Astrocyte (in vitro differentiated cells and primary cell): ENCODE results near the gene DFFA. TPM values are rescaled to one million over a fixed set of nuclear protein-coding genes. Genes with fewer than 3 reads are reported as not detected.
"Not testable (repeated sequence)": the region's sequence is repeated elsewhere in the genome, so short reads cannot be mapped to it uniquely, and the experiment has no call there.

ENCODE experiments used
- DNase-seq: peaks from one replicate; pipeline ENCODE4 v3.0.0-alpha.2; 2010; ENCODE audit warnings: low read depth
- FAIRE-seq: peaks from 2 replicates; lab custom pipeline; 2011; peaks lifted over from hg19 to GRCh38; lab: Jason Lieb, UNC
- H2AFZ ChIP-seq: 2 replicates; pipeline ENCODE4 v1.6.0; 2012; ENCODE audit warnings: low read depth, low read length, inconsistent platforms
- H3K27ac ChIP-seq: 2 replicates; pipeline ENCODE4 v1.5.1; 2011; ENCODE audit warnings: low read depth, low read length, inconsistent platforms
- H3K27me3 ChIP-seq: 2 replicates; pipeline ENCODE4 v1.6.0; 2011; ENCODE audit warnings: low read length, inconsistent platforms; ENCODE audit not compliant: insufficient read depth
- H3K36me3 ChIP-seq: 2 replicates; pipeline ENCODE4 v1.5.1; 2011; ENCODE audit warnings: low read length, inconsistent platforms; ENCODE audit not compliant: insufficient read depth
- H3K4me1 ChIP-seq: 2 replicates; pipeline ENCODE4 v1.5.1; 2011; ENCODE audit warnings: low read length, inconsistent platforms; ENCODE audit not compliant: insufficient read depth
- H3K4me2 ChIP-seq: 2 replicates; pipeline ENCODE4 v1.6.0; 2012; ENCODE audit warnings: low read length, inconsistent platforms
- H3K4me3 ChIP-seq: 2 replicates; pipeline ENCODE4 v1.5.1; 2011; ENCODE audit warnings: low read depth, mild to moderate bottlenecking, low read length, inconsistent platforms; ENCODE audit not compliant: insufficient read depth
- H3K79me2 ChIP-seq: 2 replicates; pipeline ENCODE4 v1.6.0; 2012; ENCODE audit warnings: mild to moderate bottlenecking, low read length, inconsistent platforms; ENCODE audit not compliant: insufficient read depth
- H3K9ac ChIP-seq: 2 replicates; pipeline ENCODE4 v1.6.0; 2012; ENCODE audit warnings: mild to moderate bottlenecking, low read length, inconsistent platforms
- H3K9me3 ChIP-seq: 2 replicates; pipeline ENCODE4 v1.5.1; 2012; ENCODE audit warnings: low read depth, mild to moderate bottlenecking, low read length, inconsistent platforms; ENCODE audit not compliant: insufficient read depth
- H4K20me1 ChIP-seq: 2 replicates; pipeline ENCODE4 v1.6.0; 2012; ENCODE audit warnings: low read length, inconsistent platforms; ENCODE audit not compliant: insufficient read depth
- H3K27ac Mint-ChIP-seq: one replicate; pipeline ENCODE4 v1.8.0; 2021; ENCODE audit warnings: mild to moderate bottlenecking, mixed read lengths; ENCODE audit not compliant: unreplicated experiment
- H3K27me3 Mint-ChIP-seq: one replicate; pipeline ENCODE4 v1.8.0; 2021; ENCODE audit warnings: low read depth, mixed read lengths; ENCODE audit not compliant: unreplicated experiment
- H3K36me3 Mint-ChIP-seq: one replicate; pipeline ENCODE4 v1.8.0; 2021; ENCODE audit warnings: low read depth, mixed read lengths; ENCODE audit not compliant: unreplicated experiment
- H3K4me1 Mint-ChIP-seq: one replicate; pipeline ENCODE4 v1.8.0; 2021; ENCODE audit warnings: low read depth, mixed read lengths; ENCODE audit not compliant: unreplicated experiment
- H3K4me3 Mint-ChIP-seq: one replicate; pipeline ENCODE4 v1.8.0; 2021; ENCODE audit warnings: mild to moderate bottlenecking, moderate library complexity, mixed read lengths; ENCODE audit not compliant: unreplicated experiment
- H3K9me3 Mint-ChIP-seq: one replicate; pipeline ENCODE4 v1.8.0; 2021; ENCODE audit warnings: mild to moderate bottlenecking, mixed read lengths; ENCODE audit not compliant: unreplicated experiment
- CTCF ChIP-seq: IDR thresholded peaks from 2 replicates; pipeline ENCODE4 v1.5.1; 2011; ENCODE audit warnings: low read depth, mild to moderate bottlenecking, inconsistent platforms, low read length, moderate library complexity; ENCODE audit not compliant: insufficient read depth
- EZH2 ChIP-seq: IDR thresholded peaks from 2 replicates; pipeline ENCODE4 v1.6.1; 2012; ENCODE audit warnings: mild to moderate bottlenecking, low read length, inconsistent platforms; ENCODE audit not compliant: insufficient read depth
- total RNA-seq: library from RNA; stranded (reverse); gene quantifications from 2 replicates; pipeline ENCODE4 v1.2.1, GENCODE V29; 2021

DFFA gene
- total RNA-seq, 1 donor from 2014 or later, result 58.2 TPM

- Mint-ChIP-seq H3K27me3 (no peaks in the 10 kb centered on the region), H3K9me3 (no peaks in the 10 kb centered on the region), H3K27ac (no peak overlapping the region), H3K4me3 (no peak overlapping the region), H3K4me1 (peaks cover 42% of the 10 kb centered on the region), H3K36me3 (no peaks in the 10 kb centered on the region)
- Histone ChIP-seq H3K9ac (no peak overlapping the region), H4K20me1 (peaks cover 72% of the 10 kb centered on the region), H3K36me3 (no peaks in the 10 kb centered on the region), H3K4me1 (peaks cover 28% of the 10 kb centered on the region), H3K4me3 (no peak overlapping the region), H3K9me3 (no peaks in the 10 kb centered on the region), H3K79me2 (peaks cover 45% of the 10 kb centered on the region), H3K27me3 (no peaks in the 10 kb centered on the region), H2AFZ (no peak overlapping the region), H3K4me2 (no peak overlapping the region), H3K27ac (no peak overlapping the region)
- FAIRE-seq (no peak), DNase-seq (peak; percentile 57)
- no peak for TF ChIP-seq EZH2
- peak; percentile 95 for TF ChIP-seq CTCF
These were observed 35.0 kb upstream of the DFFA start for GRCh38 chr1:10507111-10507879.

GRCh38 chr1:10506677-10507047, 34.3 kb upstream of the DFFA start:
- no peak for TF ChIP-seq CTCF
- H4K20me1 ChIP-seq, result peaks cover 75% of the 10 kb centered on the region
- H3K4me1 ChIP-seq, result peaks cover 26% of the 10 kb centered on the region

GRCh38 chr1:10506046-10506676, 33.8 kb upstream of the DFFA start:
- not testable (repeated sequence) for H3K27me3 ChIP-seq, H3K4me3 ChIP-seq, H3K27me3 Mint-ChIP-seq, H3K9me3 ChIP-seq, H3K9ac ChIP-seq, H3K36me3 Mint-ChIP-seq, H3K27ac ChIP-seq, H3K9me3 Mint-ChIP-seq, DNase-seq, H3K4me2 ChIP-seq, FAIRE-seq, H3K36me3 ChIP-seq, H3K27ac Mint-ChIP-seq, H3K4me3 Mint-ChIP-seq, H2AFZ ChIP-seq
- peaks cover 43% of the 10 kb centered on the region for H3K79me2 ChIP-seq
- peaks cover 32% of the 10 kb centered on the region for H3K4me1 Mint-ChIP-seq
- peaks cover 71% of the 10 kb centered on the region for H4K20me1 ChIP-seq
- H3K4me1 ChIP-seq, result peaks cover 21% of the 10 kb centered on the region

More at GRCh38 chr1:10506677-10507047, 34.3 kb upstream of the DFFA start:
- Histone ChIP-seq H3K9me3 (no peaks in the 10 kb centered on the region), H3K4me2 (no peak overlapping the region), H3K9ac (no peak overlapping the region), H3K36me3 (no peaks in the 10 kb centered on the region), H3K27me3 (no peaks in the 10 kb centered on the region), H3K79me2 (peaks cover 45% of the 10 kb centered on the region), H3K4me3 (no peak overlapping the region), H3K27ac (no peak overlapping the region), H2AFZ (no peak overlapping the region)
- no peaks in the 10 kb centered on the region for H3K9me3 Mint-ChIP-seq
- H3K36me3 Mint-ChIP-seq, result no peaks in the 10 kb centered on the region
- FAIRE-seq (no peak), DNase-seq (no peak)
- no peaks in the 10 kb centered on the region for H3K27me3 Mint-ChIP-seq
- no peak overlapping the region for H3K27ac Mint-ChIP-seq
- no peak overlapping the region for H3K4me3 Mint-ChIP-seq
- H3K4me1 Mint-ChIP-seq, result peaks cover 37% of the 10 kb centered on the region
